22Rv1 (cell line): Measurements from ENCODE around the gene GGTLC2.

Experiments
- CTCF ChIP-seq: fragments of 450-650 bp; IDR thresholded peaks from 2 replicates; pipeline ENCODE4 v1.5.1; 2017; ENCODE audit warnings: mild to moderate bottlenecking
- ZFX ChIP-seq: fragments of 450-650 bp; IDR thresholded peaks from 2 replicates; pipeline ENCODE4 v1.6.1; 2017; ENCODE audit warnings: antibody characterized with exemption, borderline replicate concordance

DNA sequence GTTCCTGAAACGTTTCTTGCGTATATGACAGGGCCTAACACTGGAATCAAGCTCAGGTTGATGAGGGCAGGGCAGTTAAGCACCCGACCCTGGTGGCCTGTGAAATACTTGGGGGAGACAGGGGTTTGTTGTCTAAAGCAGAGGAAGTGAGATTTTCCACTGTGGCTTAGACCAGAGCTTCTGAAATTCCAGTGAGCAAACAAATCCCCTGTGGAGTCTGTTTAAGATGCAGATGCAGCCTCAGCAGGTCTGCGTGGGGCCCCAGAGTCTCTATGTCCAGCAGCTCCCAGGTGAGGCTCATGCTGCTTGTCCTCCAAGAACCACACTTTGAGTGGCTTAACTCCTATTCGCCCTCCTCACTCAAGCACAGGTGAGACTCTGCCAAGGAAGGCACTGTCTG, 46.3 kb upstream of the GGTLC2 start:
- TF ChIP-seq CTCF (no peak), ZFX (no peak)
